ENCODE data around the gene NUCKS1.

Gene NUCKS1

GRCh38 chr1:205692423-205692822 lies 57.6 kb downstream of the NUCKS1 start:
- no peak for TF ChIP-seq CTCF (IDR thresholded peaks at IDR 0.05; ENCODE audit: borderline replicate concordance, insufficient read depth, low read depth, low read length)
- no peak overlapping the region for H3K4me3 ChIP-seq (ENCODE audit: low read depth, low read length)

GRCh38 chr1:205690122-205690756 lies 59.7 kb downstream of the NUCKS1 start:
- TF ChIP-seq CTCF (IDR thresholded peaks at IDR 0.05; ENCODE audit: borderline replicate concordance, insufficient read depth, low read depth, low read length), result no peak
- H3K4me3 ChIP-seq (ENCODE audit: low read depth, low read length), result no peak overlapping the region

- H3K4me3 ChIP-seq (ENCODE audit: low read depth, low read length), result no peak overlapping the region
- TF ChIP-seq CTCF (IDR thresholded peaks at IDR 0.05; ENCODE audit: borderline replicate concordance, insufficient read depth, low read depth, low read length), result no peak
Observed at GRCh38 chr1:205689479-205689878, 60.5 kb downstream of the NUCKS1 start.

GRCh38 chr1:205688171-205689080 lies 61.6 kb downstream of the NUCKS1 start:
- no peak overlapping the region for H3K4me3 ChIP-seq (ENCODE audit: low read depth, low read length)
- no peak for TF ChIP-seq CTCF (IDR thresholded peaks at IDR 0.05; ENCODE audit: borderline replicate concordance, insufficient read depth, low read depth, low read length)

- H3K4me3 ChIP-seq (ENCODE audit: low read depth, low read length), result no peak overlapping the region
- TF ChIP-seq CTCF (IDR thresholded peaks at IDR 0.05; ENCODE audit: borderline replicate concordance, insufficient read depth, low read depth, low read length), result no peak
Observed at GRCh38 chr1:205687242-205687641, 62.7 kb downstream of the NUCKS1 start.

- no peak overlapping the region for H3K4me3 ChIP-seq (ENCODE audit: low read depth, low read length)
- TF ChIP-seq CTCF (IDR thresholded peaks at IDR 0.05; ENCODE audit: borderline replicate concordance, insufficient read depth, low read depth, low read length), result no peak
Observed at GRCh38 chr1:205681364-205681763, 68.6 kb downstream of the NUCKS1 start.
